GM23338 (cell line): ENCODE data around the gene TMED8. TPM values are rescaled to one million over a fixed set of nuclear protein-coding genes. Genes with fewer than 3 reads are reported as not detected.

ENCODE experiments used
- ATAC-seq: fragments of 200-7000 bp; cut with Tn5 transposase; 3 replicates; pipeline ENCODE4 v1.9.1; 2020
- DNase-seq: peaks from one replicate; pipeline ENCODE4 v3.0.0-alpha.2; 2015; ENCODE audit warnings: low spot score
- H2AFZ ChIP-seq: fragments of 200-600 bp; sonication (generic); 2 replicates; pipeline ENCODE4 v1.8.0; 2016; ENCODE audit warnings: antibody characterized with exemption, mild to moderate bottlenecking, moderate library complexity
- H3F3A ChIP-seq: fragments of 200-600 bp; sonication (generic); replicated peaks from 2 replicates; pipeline ENCODE4 v1.8.0; 2017; ENCODE audit warnings: antibody characterized with exemption, mixed run types, low read depth
- H3K27ac ChIP-seq: fragments of 200-600 bp; sonication (generic); 2 replicates; pipeline ENCODE4 v1.6.1; 2016; ENCODE audit warnings: low read depth
- H3K27me3 ChIP-seq: fragments of 200-600 bp; sonication (generic); 2 replicates; pipeline ENCODE4 v1.8.0; 2016; ENCODE audit warnings: mild to moderate bottlenecking, mixed run types, moderate library complexity; ENCODE audit not compliant: insufficient read depth
- H3K36me3 ChIP-seq: fragments of 200-600 bp; sonication (generic); 2 replicates; pipeline ENCODE4 v1.8.0; 2016; ENCODE audit warnings: mild to moderate bottlenecking; ENCODE audit not compliant: insufficient read depth
- H3K4me1 ChIP-seq: fragments of 200-600 bp; sonication (generic); 2 replicates; pipeline ENCODE4 v1.8.0; 2016; ENCODE audit warnings: mild to moderate bottlenecking, moderate library complexity; ENCODE audit not compliant: insufficient read depth
- H3K4me2 ChIP-seq: fragments of 200-600 bp; sonication (generic); 2 replicates; pipeline ENCODE4 v1.7.1; 2017; ENCODE audit warnings: mixed run types
- H3K4me3 ChIP-seq: fragments of 200-600 bp; sonication (generic); 2 replicates; pipeline ENCODE4 v1.6.1; 2016; ENCODE audit warnings: mixed run types
- H3K79me2 ChIP-seq: fragments of 200-600 bp; sonication (generic); replicated peaks from 2 replicates; pipeline ENCODE4 v1.8.0; 2017; ENCODE audit warnings: mild to moderate bottlenecking; ENCODE audit not compliant: insufficient read depth
- H3K9me2 ChIP-seq: fragments of 200-600 bp; sonication (generic); 2 replicates; pipeline ENCODE4 v1.8.0; 2017; ENCODE audit not compliant: insufficient read depth
- H4K20me1 ChIP-seq: fragments of 200-600 bp; sonication (generic); replicated peaks from 2 replicates; pipeline ENCODE4 v1.8.0; 2017; ENCODE audit warnings: mild to moderate bottlenecking; ENCODE audit not compliant: insufficient read depth
- H3K27ac Mint-ChIP-seq: 2 replicates; pipeline ENCODE4 v1.8.0; 2020; ENCODE audit warnings: inconsistent platforms, mild to moderate bottlenecking, moderate library complexity, mixed read lengths
- H3K27me3 Mint-ChIP-seq: 3 replicates; pipeline ENCODE4 v1.8.0; 2022; ENCODE audit warnings: low read depth, mild to moderate bottlenecking, moderate library complexity, mixed read lengths, inconsistent platforms; ENCODE audit not compliant: insufficient read depth, poor library complexity
- H3K36me3 Mint-ChIP-seq: 3 replicates; pipeline ENCODE4 v1.8.0; 2021; ENCODE audit warnings: low read depth, mild to moderate bottlenecking, inconsistent platforms, moderate library complexity, mixed read lengths
- H3K4me1 Mint-ChIP-seq: 3 replicates; pipeline ENCODE4 v1.8.0; 2020; ENCODE audit warnings: mild to moderate bottlenecking, inconsistent platforms, mixed read lengths
- H3K4me3 Mint-ChIP-seq: 3 replicates; pipeline ENCODE4 v1.8.0; 2021; ENCODE audit warnings: moderate library complexity, mild to moderate bottlenecking, inconsistent platforms, mixed read lengths
- H3K9me3 Mint-ChIP-seq: 3 replicates; pipeline ENCODE4 v1.8.0; 2020; ENCODE audit warnings: moderate library complexity, mild to moderate bottlenecking, inconsistent platforms, mixed read lengths
- CREB1 ChIP-seq: fragments of 250-450 bp; sonication (Bioruptor Pico); IDR thresholded peaks from 2 replicates; pipeline ENCODE4 v1.5.0; 2020; ENCODE audit warnings: low read depth, mild to moderate bottlenecking, moderate library complexity
- ETS1 ChIP-seq: IDR thresholded peaks from 2 replicates; pipeline ENCODE4 v1.6.1; 2016; ENCODE audit warnings: antibody characterized with exemption
- EZH2 ChIP-seq: fragments of 200-600 bp; sonication (generic); IDR thresholded peaks from one replicate; pipeline ENCODE4 v1.8.0; 2017; ENCODE audit warnings: antibody characterized with exemption, mild to moderate bottlenecking, low read depth; ENCODE audit not compliant: unreplicated experiment
- EZH2phosphoT487 ChIP-seq: fragments of 200-600 bp; sonication (generic); IDR thresholded peaks from one replicate; pipeline ENCODE4 v1.8.1; 2018; ENCODE audit warnings: antibody characterized with exemption; ENCODE audit not compliant: unreplicated experiment
- JUNB ChIP-seq: IDR thresholded peaks from one replicate; pipeline ENCODE4 v1.6.1; 2016; ENCODE audit warnings: antibody characterized with exemption; ENCODE audit not compliant: unreplicated experiment
- POLR2AphosphoS5 ChIP-seq: IDR thresholded peaks from 2 replicates; pipeline ENCODE4 v1.6.1; 2016; ENCODE audit warnings: antibody characterized with exemption, low read depth
- ZNF114 ChIP-seq: fragments of 250-450 bp; sonication (Bioruptor Pico); IDR thresholded peaks from 2 replicates; pipeline ENCODE4 v1.5.0; 2020; ENCODE audit warnings: mild to moderate bottlenecking, moderate library complexity
- ZNF331 ChIP-seq: fragments of 250-450 bp; sonication (Bioruptor Pico); IDR thresholded peaks from 2 replicates; pipeline ENCODE4 v1.5.0; 2020; ENCODE audit warnings: low read depth, mild to moderate bottlenecking, moderate library complexity
- ZNF462 ChIP-seq: fragments of 250-450 bp; sonication (Bioruptor Pico); IDR thresholded peaks from 2 replicates; pipeline ENCODE4 v1.5.0; 2020; ENCODE audit warnings: mild to moderate bottlenecking, moderate library complexity
- polyA plus RNA-seq: library from polyadenylated mRNA; unstranded; fragments of >200 nt; fragmentation: Nextera tagmentation; extraction: Ambion mirVana; gene quantifications from 2 replicates; pipeline ENCODE4 v1.2.1, GENCODE V29; 2016
- total RNA-seq: library from RNA; depleted of rRNA; stranded (reverse); fragments of >200 nt; shearing (Covaris generic); gene quantifications from 2 replicates; pipeline ENCODE4 v1.2.3, GENCODE V29; 2014

TMED8 gene
- total and polyA plus RNA-seq, 2 experiments from 2014 or later: 4.3 to 13.8 TPM

GRCh38 chr14:77314043-77314442, 62.9 kb downstream of the TMED8 start (continued):
- TF ChIP-seq ZNF462 (CRISPR knock-in tag) (no peak), EZH2phosphoT487 (no peak), JUNB (no peak), ETS1 (no peak), ZNF114 (CRISPR knock-in tag) (no peak)

- Mint-ChIP-seq H3K9me3 (no peaks in the 10 kb centered on the region), H3K4me3 (no peak overlapping the region), H3K36me3 (no peaks in the 10 kb centered on the region), H3K27me3 (peaks cover 4% of the 10 kb centered on the region), H3K27ac (peak overlapping the region; percentile 72), H3K4me1 (peaks cover 38% of the 10 kb centered on the region)
- DNase-seq (no peak), ATAC-seq (no peak)
- H4K20me1 ChIP-seq: no peaks in the 10 kb centered on the region
- 0 out of 2 replicates have a peak, but pooled peaks cover 4% of the 10 kb centered on the region for H3F3A ChIP-seq
- H3K4me3 ChIP-seq: no peak overlapping the region
- H3K79me2 ChIP-seq: peaks cover 45% of the 10 kb centered on the region
- H3K36me3 ChIP-seq: no peaks in the 10 kb centered on the region
- H3K27me3 ChIP-seq: no peaks in the 10 kb centered on the region
- peak overlapping the region; percentile 29 for H3K4me2 ChIP-seq
- H3K27ac ChIP-seq: peak overlapping the region; percentile 87
- H2AFZ ChIP-seq: no peak overlapping the region
- H3K9me2 ChIP-seq: no peaks in the 10 kb centered on the region
- peaks cover 33% of the 10 kb centered on the region for H3K4me1 ChIP-seq
- TF ChIP-seq EZH2phosphoT487: no peak
- TF ChIP-seq EZH2: no peak
- TF ChIP-seq POLR2AphosphoS5: no peak
- no peak for TF ChIP-seq CREB1
- TF ChIP-seq ZNF462 (CRISPR knock-in tag): no peak
- no peak for TF ChIP-seq ZNF331 (CRISPR knock-in tag)
These were observed 63.5 kb downstream of the TMED8 start for GRCh38 chr14:77313371-77313770.
